ENCODE data around the gene PPCDC.
A peak's percentile ranks its signal among the peaks of the same experiment; 100 is the strongest.

PPCDC gene

GRCh38 chr15:75059607-75060006, 36.2 kb downstream of the PPCDC start:
- TF ChIP-seq CTCF (IDR thresholded peaks at IDR 0.05; ENCODE audit: low read depth, low read length), result no peak
- in situ Hi-C loops (cut with HindIII; ENCODE audit: low sequenced_read_pairs), result no loop called here
- DNase-seq (ENCODE audit: low read depth, low spot score), result no peak
- H3K4me3 ChIP-seq (ENCODE audit: low read depth, low read length), result no peak overlapping the region

- no peak overlapping the region for H3K4me3 ChIP-seq (ENCODE audit: low read depth, low read length)
- TF ChIP-seq CTCF (IDR thresholded peaks at IDR 0.05; ENCODE audit: low read depth, low read length), result no peak
- in situ Hi-C loops (cut with HindIII; ENCODE audit: low sequenced_read_pairs), result no loop called here
- peak; percentile 72 for DNase-seq (ENCODE audit: low read depth, low spot score)
Measured at GRCh38 chr15:75061272-75061671, 37.9 kb downstream of the PPCDC start.

GRCh38 chr15:75062706-75063105, 39.3 kb downstream of the PPCDC start:
- TF ChIP-seq CTCF (IDR thresholded peaks at IDR 0.05; ENCODE audit: low read depth, low read length), result no peak
- no peak overlapping the region for H3K4me3 ChIP-seq (ENCODE audit: low read depth, low read length)
- in situ Hi-C loops (cut with HindIII; ENCODE audit: low sequenced_read_pairs), result no loop called here
- DNase-seq (ENCODE audit: low read depth, low spot score), result no peak

GRCh38 chr15:75063338-75063737, 39.9 kb downstream of the PPCDC start:
- peak; percentile 81 for DNase-seq (ENCODE audit: low read depth, low spot score)
- no peak overlapping the region for H3K4me3 ChIP-seq (ENCODE audit: low read depth, low read length)
- in situ Hi-C loops (cut with HindIII; ENCODE audit: low sequenced_read_pairs), result no loop called here
- no peak for TF ChIP-seq CTCF (IDR thresholded peaks at IDR 0.05; ENCODE audit: low read depth, low read length)

- in situ Hi-C loops (cut with HindIII; ENCODE audit: low sequenced_read_pairs), result no loop called here
- no peak for DNase-seq (ENCODE audit: low read depth, low spot score)
- no peak for TF ChIP-seq CTCF (IDR thresholded peaks at IDR 0.05; ENCODE audit: low read depth, low read length)
- H3K4me3 ChIP-seq (ENCODE audit: low read depth, low read length), result no peak overlapping the region
Measured at GRCh38 chr15:75063889-75064288, 40.5 kb downstream of the PPCDC start.

- TF ChIP-seq CTCF (IDR thresholded peaks at IDR 0.05; ENCODE audit: low read depth, low read length), result no peak
- in situ Hi-C loops (cut with HindIII; ENCODE audit: low sequenced_read_pairs), result no loop called here
Measured at GRCh38 chr15:75064846-75065245, 41.5 kb downstream of the PPCDC start.

GRCh38 chr15:75065467-75065850, 42.1 kb downstream of the PPCDC start:
- in situ Hi-C loops (cut with HindIII; ENCODE audit: low sequenced_read_pairs), result no loop called here

More at GRCh38 chr15:75064846-75065245, 41.5 kb downstream of the PPCDC start:
- no peak overlapping the region for H3K4me3 ChIP-seq (ENCODE audit: low read depth, low read length)
- no peak for DNase-seq (ENCODE audit: low read depth, low spot score)

More at GRCh38 chr15:75065467-75065850, 42.1 kb downstream of the PPCDC start:
- no peak for TF ChIP-seq CTCF (IDR thresholded peaks at IDR 0.05; ENCODE audit: low read depth, low read length)
- H3K4me3 ChIP-seq (ENCODE audit: low read depth, low read length), result no peak overlapping the region
- no peak for DNase-seq (ENCODE audit: low read depth, low spot score)
